Gastrocnemius medialis (tissue), 4 donors: ENCODE measurements around the gene MAP2K7. TPM values are rescaled to one million over a fixed set of nuclear protein-coding genes. Genes with fewer than 3 reads are reported as not detected.

Experiments
- ATAC-seq, 2 donors: fragments of 150-250 bp; one replicate each; pipeline ENCODE4 v1.9.1; 2016
- DNase-seq, 2 donors: peaks; one replicate each; pipeline ENCODE4 v3.0.0-alpha.2; 2019
- H3K27ac ChIP-seq, 4 donors: fragments of 200-600 bp; sonication (generic); 1 replicate in 1 of 4; 2 replicates in 3 of 4; pipeline ENCODE4 v1.5.1; 2016 to 2018; ENCODE audit warnings: mild to moderate bottlenecking in 2 of 4, moderate library complexity in 1 of 4
- H3K27me3 ChIP-seq, 3 donors: fragments of 200-600 bp; sonication (generic) in 2 of 3; 1 replicate in 1 of 3; 2 replicates in 2 of 3; pipeline versions ENCODE4 v1.5.1 to v1.6.0; 2016 to 2019; ENCODE audit warnings: mild to moderate bottlenecking in 1 of 3, moderate library complexity in 1 of 3
- H3K36me3 ChIP-seq, 2 donors: fragments of 200-600 bp; sonication (generic) in 1 of 2; one replicate each; pipeline ENCODE4 v1.5.1; 2017 to 2018
- H3K4me1 ChIP-seq, 2 donors: fragments of 200-600 bp; sonication (generic) in 1 of 2; one replicate each; pipeline ENCODE4 v1.5.1; 2016 to 2017; ENCODE audit warnings: mild to moderate bottlenecking in 2 of 2
- H3K4me3 ChIP-seq, 4 donors: fragments of 200-600 bp; sonication (generic) in 3 of 4; 1 replicate in 1 of 4; 2 replicates in 3 of 4; pipeline ENCODE4 v1.5.1; 2016 to 2019; ENCODE audit warnings: mild to moderate bottlenecking in 2 of 4
- H3K9me3 ChIP-seq, 3 donors: fragments of 200-600 bp; sonication (generic) in 2 of 3; 1 replicate in 1 of 3; 2 replicates in 2 of 3; pipeline ENCODE4 v1.5.1; 2016 to 2019
- CTCF ChIP-seq, 5 experiments: fragments of 450-650 bp in 3 of 5; fragments of 200-600 bp in 2 of 5; sonication (generic) in 2 of 5; IDR thresholded peaks in 4 of 5; conservative IDR thresholded peaks in 1 of 5; 1 replicate in 4 of 5; 2 replicates in 1 of 5; pipeline ENCODE4 v1.5.1; 2016 to 2019; ENCODE audit warnings: antibody characterized with exemption in 5 of 5, mild to moderate bottlenecking in 3 of 5, moderate library complexity in 3 of 5
- POLR2A ChIP-seq, 2 donors: fragments of 450-650 bp; IDR thresholded peaks; one replicate each; pipeline ENCODE4 v1.6.1; 2017; ENCODE audit warnings: antibody characterized with exemption in 2 of 2, mild to moderate bottlenecking in 2 of 2, moderate library complexity in 2 of 2
- in situ Hi-C, 4 donors: fragments of 200-750 bp; cut with MboI; loops; one replicate each; pipeline versions ENCODE4 v1.15.0 to v1.8.0; 2017; ENCODE audit warnings: low sequenced_read_pairs in 4 of 4
- intact Hi-C: fragments of 100-400 bp; cut with DNase I; formaldehyde crosslinking; loops from one replicate; pipeline ENCODE4 v1.15.1; 2023; ENCODE audit warnings: low total_unique reads
- total RNA-seq, 4 donors: library from RNA; depleted of rRNA; stranded (reverse); fragments of >200 nt; gene quantifications; one replicate each; pipeline versions ENCODE4 v1.1.0 to v1.2.3, GENCODE V29; 2016

The MAP2K7 gene
- 10 to 100 TPM; 17.7 to 41.7 (median 32.9) TPM for total RNA-seq

- Histone ChIP-seq H3K27me3 (no peaks in the 10 kb centered on the region), H3K9me3 (no peaks in the 10 kb centered on the region), H3K4me1 (peaks cover 22 to 37% of the 10 kb centered on the region in 2 donors), H3K36me3 (peaks cover 0 to 13% of the 10 kb centered on the region in 2 donors), H3K27ac (peak within 1 kb of the TSS; percentile 86 to 92 (median 90)), H3K4me3 (peak within 1 kb of the TSS; percentile 82 to 97 (median 90))
- ATAC-seq (peak; percentile 95 to 97), DNase-seq (peak; percentile 99 to 100)
- in situ Hi-C loops: no loop called here
- intact Hi-C loops: loop anchor here (1.0 to 10.0 kb wide), 5 partner anchors 17 to 611 kb away; partner anchors contain the start of genes PET100, SNAPC2, TIMM44 and XAB2
- TF ChIP-seq POLR2A (IDR thresholded peaks at IDR 0.05) (peak; percentile 84 to 86), CTCF (IDR thresholded peaks at IDR 0.05 in 4 of 5, conservative IDR thresholded peaks at IDR 0.05 in 1 of 5) (peak in 4 of 5 experiments; percentile 22 to 55 (median 38))
Observed at GRCh38 chr19:7903244-7904073, at the start of gene MAP2K7. TSS of gene MAP2K7 (plus strand) at chr19:7903877. CDS start at chr19:7903945, 68 bp downstream.

GRCh38 chr19:7855426-7856108 is 48.1 kb upstream of the MAP2K7 start:
- Histone ChIP-seq H3K9me3 (no peaks in the 10 kb centered on the region), H3K36me3 (no peaks in the 10 kb centered on the region), H3K27me3 (peaks cover 0 to 5% (median 3%) of the 10 kb centered on the region in 3 donors), H3K4me3 (no peak overlapping the region), H3K27ac (no peak overlapping the region), H3K4me1 (peaks cover 0 to under 1% of the 10 kb centered on the region in 2 donors)
- intact Hi-C loops: loop anchor here (10.0 kb wide), 1 partner anchor 149 kb away; the partner anchor contains the start of gene ELAVL1
- TF ChIP-seq CTCF (IDR thresholded peaks at IDR 0.05 in 4 of 5, conservative IDR thresholded peaks at IDR 0.05 in 1 of 5) (no peak), POLR2A (IDR thresholded peaks at IDR 0.05) (no peak)
- in situ Hi-C loops: no loop called here
- ATAC-seq (no peak), DNase-seq (no peak)

GRCh38 chr19:7856109-7856591 is 47.5 kb upstream of the MAP2K7 start:
- in situ Hi-C loops: no loop called here
- intact Hi-C loops: loop anchor here (10.0 kb wide), 1 partner anchor 149 kb away; the partner anchor contains the start of gene ELAVL1
- ATAC-seq (no peak), DNase-seq (no peak)
- Histone ChIP-seq H3K4me1 (no peaks in the 10 kb centered on the region), H3K9me3 (no peaks in the 10 kb centered on the region), H3K27ac (no peak overlapping the region), H3K4me3 (no peak overlapping the region), H3K27me3 (peaks cover 1 to 10% (median 9%) of the 10 kb centered on the region in 3 donors), H3K36me3 (no peaks in the 10 kb centered on the region)
- TF ChIP-seq POLR2A (IDR thresholded peaks at IDR 0.05): no peak
- no peak for TF ChIP-seq CTCF (IDR thresholded peaks at IDR 0.05 in 4 of 5, conservative IDR thresholded peaks at IDR 0.05 in 1 of 5)

- H3K27me3 ChIP-seq: peaks cover 7 to 18% (median 15%) of the 10 kb centered on the region in 3 donors
- H3K36me3 ChIP-seq: no peaks in the 10 kb centered on the region
- H3K4me3 ChIP-seq: no peak overlapping the region
- H3K4me1 ChIP-seq: no peaks in the 10 kb centered on the region
- DNase-seq (no peak), ATAC-seq (no peak)
- H3K9me3 ChIP-seq: no peaks in the 10 kb centered on the region
- in situ Hi-C loops (no loop called here), intact Hi-C loops (loop anchor here (10.0 kb wide), 1 partner anchor 148 kb away; the partner anchor contains the start of gene ELAVL1)
- no peak overlapping the region for H3K27ac ChIP-seq
- TF ChIP-seq CTCF (IDR thresholded peaks at IDR 0.05 in 4 of 5, conservative IDR thresholded peaks at IDR 0.05 in 1 of 5): no peak
- no peak for TF ChIP-seq POLR2A (IDR thresholded peaks at IDR 0.05)
Observed at GRCh38 chr19:7856679-7857663, 46.7 kb upstream of the MAP2K7 start.
